GM21619 (cell line): ENCODE results near the gene ISG15.
"Not testable (repeated sequence)": the region's sequence is repeated elsewhere in the genome, so short reads cannot be mapped to it uniquely, and the experiment has no call there.

Experiments
- ATAC-seq: cut with Tn5 transposase; IDR thresholded peaks from one replicate; pipeline ENCODE4 v1.9.1; 2021; ENCODE audit not compliant: unreplicated experiment

ISG15 gene

DNA sequence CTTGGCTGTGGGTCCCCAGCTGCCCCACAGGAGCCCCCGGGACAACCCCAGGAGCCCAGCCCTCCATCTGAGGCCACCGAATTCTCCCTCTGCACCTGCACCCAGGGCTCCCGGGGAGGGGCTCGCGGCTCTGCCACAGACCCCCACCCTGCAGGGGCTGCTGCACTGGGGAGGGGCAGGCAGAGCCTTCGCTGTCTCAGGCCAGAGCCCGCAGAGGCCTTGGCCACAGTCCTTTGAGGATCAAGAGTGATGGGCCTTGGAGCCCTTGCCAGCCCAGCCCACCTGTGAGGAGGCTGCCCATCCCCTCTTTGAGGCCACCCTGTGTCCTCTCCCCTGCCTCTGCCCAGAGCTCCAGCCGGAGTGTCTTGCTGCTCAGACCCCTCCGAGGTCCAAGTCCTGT, 37.9 kb upstream of the ISG15 start:
- ATAC-seq, result no peak

DNA sequence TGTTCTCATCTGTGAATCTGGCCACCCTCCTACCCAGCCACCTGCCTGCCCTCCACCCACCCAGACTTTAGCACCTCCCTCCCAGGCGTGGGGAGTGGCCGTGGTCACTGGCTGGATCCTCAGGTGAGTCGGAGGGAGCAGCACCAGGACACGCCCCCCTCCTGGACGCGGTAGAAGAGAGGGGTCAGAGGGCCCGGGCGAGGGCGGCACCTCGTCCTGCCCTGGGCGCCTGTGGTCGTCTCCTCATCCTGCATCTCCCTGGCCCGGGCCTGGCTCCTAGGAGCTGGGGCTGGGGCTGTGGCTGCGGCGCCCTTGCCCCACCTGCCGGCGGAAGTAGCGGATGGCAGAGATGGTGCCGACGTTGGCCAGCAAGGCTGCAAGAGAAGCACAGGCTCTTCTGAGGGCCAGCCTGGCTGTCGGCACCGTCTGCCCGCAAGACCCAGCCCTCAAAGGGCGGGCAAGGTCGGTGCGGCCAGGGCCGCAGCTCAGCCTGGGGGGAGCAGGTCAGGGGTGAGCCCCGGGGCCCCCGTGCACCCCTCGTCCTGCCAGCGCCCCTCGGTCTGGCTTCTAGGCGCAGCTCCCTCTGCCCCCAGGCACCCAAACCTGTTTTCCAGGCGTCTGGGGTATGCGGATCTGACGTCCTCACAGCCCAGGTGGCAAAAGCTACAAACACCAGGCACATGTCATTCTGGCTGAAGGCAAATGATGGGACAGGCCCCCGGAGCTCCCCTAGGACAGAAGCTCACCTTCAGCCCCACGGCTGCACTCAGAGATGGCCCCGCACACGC, 37.2 kb upstream of the ISG15 start:
- ATAC-seq, result peak; percentile 56

DNA sequence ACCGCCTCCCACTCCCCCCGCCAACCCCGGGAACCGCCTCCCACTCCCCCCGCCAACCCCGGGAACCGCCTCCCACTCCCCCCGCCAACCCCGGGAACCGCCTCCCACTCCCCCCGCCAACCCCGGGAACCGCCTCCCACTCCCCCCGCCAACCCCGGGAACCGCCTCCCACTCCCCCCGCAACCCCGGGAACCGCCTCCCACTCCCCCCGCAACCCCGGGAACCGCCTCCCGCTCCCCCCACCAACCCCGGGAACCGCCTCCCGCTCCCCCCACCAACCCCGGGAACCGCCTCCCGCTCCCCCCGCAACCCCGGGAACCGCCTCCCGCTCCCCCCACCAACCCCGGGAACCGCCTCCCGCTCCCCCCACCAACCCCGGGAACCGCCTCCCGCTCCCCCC, 36.5 kb upstream of the ISG15 start:
- ATAC-seq, result not testable (repeated sequence)

DNA sequence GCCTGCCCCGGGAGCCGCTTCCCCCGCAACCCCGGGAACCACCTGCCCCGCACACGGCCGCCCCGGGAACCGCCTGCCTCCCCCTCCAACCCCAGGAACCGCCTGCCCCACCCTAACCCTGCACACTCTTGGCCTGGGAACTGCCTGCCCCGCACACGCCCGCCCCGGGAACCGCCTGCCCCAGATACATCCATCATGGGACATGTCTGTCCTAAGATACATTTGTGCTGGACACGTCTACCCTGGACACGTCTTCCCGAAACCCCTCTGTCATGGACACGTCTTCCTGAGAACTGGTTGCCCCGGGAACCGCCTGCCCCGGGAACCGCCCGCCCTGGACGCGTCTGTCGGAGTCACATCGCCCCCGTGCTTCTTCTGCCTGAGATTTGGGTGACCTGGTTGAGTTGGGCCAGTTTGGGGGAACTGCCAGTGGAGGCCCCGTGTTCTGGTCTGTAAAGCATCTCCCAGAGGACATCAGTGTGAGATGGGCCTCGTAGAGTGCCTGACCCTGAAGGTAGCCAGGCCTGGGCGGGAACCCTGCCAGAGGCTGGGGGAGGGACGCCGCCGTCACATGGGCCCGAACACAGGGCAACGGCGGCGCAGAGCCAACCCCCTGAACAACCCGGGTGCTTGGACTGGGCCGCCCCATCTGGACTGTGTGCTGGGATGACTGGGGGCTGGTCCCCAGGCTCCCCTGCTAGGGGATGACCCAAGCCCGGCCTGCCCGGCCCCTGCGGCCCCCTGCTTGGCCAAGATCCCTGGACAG, 35.0 kb upstream of the ISG15 start:
- ATAC-seq, result no peak

DNA sequence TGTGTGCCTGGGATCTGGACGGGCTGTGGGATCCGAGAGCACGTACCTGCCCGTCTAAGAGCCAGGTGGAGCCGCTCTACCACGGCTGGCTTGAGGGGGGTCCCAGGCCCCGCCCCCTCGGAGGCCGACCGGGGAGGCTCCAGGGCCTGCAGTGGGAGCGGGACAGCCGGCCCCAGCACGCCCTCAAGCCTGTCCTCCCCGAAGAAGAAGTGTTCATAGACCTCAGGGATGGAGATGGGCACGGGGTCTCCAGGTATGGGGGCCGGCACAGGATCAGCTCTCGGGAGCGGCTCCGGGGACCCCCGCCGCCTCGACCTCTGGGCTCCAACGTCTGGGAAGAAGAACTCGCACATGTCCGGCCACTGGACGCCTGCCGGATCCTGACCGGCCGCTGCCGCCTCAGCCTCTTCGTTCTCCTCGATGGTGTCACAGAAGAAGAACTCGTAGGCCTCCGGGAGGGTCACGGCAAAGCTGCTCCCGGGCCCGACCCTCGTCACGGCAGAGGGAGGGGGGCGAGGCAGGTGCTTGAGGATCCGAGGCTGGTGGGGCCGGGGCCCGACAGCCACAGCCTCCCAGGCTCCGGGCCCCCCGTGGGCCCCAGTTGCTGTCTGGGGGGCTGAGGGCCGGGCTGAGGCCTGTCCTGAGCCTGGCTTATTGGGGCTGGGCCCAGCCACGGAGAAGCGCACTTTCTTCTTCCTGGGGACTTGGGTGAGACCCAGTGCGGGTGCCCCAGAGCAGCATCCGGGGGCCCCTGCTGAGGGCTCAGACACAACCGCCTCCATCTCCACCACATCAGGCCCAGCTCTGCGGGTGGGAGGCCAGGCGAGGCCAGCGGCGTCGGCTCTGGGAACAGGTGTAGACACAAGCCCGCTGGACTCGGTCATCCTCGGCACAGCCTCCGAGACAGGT, 34.2 kb upstream of the ISG15 start:
- no peak for ATAC-seq

DNA sequence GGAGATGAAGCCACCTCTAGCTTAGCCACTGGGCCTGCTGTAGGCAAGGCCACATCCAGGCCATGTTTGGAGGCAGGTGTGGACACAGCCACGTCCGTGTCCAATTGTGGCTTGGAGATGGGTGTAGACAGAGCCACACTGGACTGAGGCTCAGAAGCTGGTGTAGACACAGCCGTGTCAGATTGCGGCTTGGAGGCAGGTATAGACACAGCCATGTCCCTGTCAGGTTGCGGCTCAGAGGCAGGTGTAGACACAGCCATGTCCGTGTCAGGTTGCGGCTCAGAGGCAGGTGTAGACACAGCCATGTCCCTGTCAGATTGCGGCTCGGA, 33.6 kb upstream of the ISG15 start:
- no peak for ATAC-seq

DNA sequence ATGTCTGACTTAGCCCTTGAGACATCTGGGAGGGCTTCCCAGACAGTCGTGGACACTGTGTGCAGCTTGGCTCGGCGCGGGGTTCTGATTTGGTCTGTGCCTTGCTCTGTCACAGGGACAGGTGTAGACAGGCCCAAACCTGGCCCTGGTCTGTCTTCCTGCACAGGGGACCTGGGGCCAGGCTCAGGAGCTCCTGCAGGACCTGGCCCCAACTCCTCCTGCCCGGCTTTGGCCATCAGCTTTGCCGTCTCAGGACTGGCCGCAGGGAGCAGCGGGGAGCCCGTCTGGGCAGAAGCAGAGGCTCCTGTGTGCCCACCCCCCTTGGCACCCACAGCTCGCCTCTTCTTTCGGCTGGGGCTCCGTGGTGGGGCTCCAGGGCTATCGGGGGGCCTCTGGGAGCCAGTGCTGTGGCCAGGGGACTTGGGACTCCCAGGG, 33.1 kb upstream of the ISG15 start:
- ATAC-seq, result no peak

DNA sequence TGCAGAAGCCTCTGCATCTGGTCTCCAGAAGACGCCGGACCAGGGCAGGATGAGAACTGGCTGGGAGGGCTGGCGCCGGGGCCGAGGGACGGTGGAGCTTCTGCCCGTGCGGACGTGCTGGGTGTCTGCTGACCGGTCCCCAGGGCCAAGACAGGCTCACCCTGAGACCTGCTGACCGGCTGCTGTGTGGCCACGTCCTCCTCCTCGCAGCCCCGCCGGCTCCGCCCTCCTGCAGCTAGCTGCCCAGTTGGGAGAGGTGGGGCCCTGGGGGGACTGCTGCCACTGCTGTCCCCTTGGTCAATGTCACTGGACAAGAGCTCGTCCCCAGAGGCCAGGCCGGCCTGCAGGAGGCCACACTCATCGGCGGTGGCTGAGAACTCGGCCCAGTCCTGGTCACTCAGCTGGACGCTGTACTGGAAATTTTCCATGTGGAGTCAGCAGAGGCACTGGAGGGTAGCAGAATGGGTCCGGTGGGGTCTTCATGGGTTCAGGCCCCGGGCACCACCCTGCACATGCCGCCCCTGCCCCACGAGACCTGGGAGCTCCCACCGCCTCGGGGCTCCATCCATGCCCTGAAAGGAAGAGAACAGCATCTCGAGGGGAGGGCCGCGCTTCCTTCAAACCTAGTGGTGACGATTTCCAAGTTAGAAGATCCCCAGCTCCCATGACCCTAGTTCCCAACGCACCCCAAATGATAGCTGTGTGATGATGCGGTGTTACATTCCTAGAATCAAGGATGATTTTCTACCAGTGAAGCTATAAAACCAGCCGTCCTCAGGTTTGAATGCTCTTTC, 32.5 kb upstream of the ISG15 start:
- no peak for ATAC-seq

DNA sequence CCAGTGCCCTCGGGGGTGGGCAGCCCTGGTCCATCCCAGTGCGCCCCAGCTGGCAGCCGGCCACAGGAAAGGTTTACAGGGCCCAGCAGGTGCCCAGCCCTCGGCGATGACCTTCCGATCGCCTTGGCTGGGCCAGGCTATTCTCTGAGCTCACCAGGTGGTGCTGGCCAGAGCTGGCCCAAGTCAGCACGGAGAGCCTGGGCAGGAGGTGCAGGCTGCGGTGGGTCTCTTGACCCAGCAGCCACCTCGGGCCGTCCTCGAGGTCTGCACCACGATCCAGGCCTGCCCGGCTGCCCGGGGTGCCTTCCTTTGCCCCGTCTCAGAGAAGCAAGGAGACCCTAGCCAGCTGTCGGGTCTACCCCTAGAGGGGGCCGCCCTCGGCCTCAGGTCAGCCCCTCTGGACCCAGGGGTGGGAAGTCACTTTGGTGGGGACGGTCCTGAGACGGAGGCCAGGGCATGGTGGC, 31.8 kb upstream of the ISG15 start:
- ATAC-seq, result no peak

DNA sequence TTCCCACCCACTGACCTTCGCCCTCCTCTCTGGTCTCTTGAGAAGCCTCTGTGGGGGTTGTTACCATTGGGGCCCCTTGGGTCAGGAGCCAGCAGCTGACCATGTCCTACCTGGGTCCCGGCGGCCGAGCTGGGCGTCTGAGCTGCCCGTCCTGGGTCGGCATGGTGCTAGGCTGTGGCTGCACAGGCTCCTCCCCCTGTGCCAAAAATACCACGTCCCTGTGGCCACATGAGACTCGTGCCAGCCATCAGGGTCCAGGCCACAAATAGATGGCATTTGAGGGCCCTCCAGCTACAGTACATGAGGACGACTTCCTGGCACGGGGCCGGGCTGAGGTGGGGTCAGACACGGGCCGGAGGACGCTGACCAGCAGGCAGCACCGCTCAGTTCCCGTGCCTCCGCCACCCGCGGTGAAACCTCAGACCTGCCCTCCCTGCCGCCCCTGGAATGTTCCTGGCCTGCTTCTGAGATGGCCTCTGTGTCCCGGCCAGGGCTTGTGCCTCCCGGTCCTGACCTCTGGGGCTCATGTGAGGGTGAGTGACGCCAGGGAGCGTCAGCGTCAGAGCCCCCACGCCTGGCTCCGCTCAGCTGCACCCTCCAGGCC, 31.2 kb upstream of the ISG15 start, which contains the start of gene PERM1:
PERM1 (minus strand) TSS at position 139 of the 604 bp plus-strand sequence. CDS start 1,064 bp downstream, outside the sequence.
- ATAC-seq, result no peak

DNA sequence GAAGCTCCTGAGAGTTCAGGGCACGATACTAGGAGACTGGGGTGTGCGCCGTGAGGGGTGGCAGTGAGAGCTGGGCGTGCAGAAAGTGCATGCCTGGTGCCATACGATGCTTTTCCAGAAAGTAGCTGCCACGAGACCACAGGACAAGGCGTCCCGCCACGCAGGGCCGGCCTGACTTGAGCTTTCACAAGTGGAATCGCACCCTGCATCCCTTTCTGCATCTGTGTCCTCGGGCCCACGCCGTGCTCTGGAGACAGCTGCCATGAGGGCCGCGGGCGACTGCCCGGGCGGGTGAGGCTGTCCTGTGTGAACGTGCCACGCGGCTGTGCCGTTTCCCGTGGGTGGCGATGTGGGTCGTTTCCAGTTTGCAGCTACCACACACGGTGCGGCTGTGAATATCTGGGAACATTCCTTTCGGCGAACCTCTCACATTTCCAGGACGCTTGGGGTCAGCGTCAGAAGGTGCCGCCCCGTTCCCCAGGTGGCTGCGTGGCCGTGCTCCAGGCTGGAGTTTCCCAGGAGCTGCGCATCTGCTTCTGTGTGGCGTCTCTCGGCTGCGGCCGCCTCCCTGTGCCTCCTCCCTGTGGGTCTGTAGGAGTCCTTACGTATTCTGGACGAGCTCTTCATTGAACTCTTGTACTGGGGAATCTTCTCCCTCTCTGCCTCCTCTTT, 30.4 kb upstream of the ISG15 start:
- no peak for ATAC-seq

DNA sequence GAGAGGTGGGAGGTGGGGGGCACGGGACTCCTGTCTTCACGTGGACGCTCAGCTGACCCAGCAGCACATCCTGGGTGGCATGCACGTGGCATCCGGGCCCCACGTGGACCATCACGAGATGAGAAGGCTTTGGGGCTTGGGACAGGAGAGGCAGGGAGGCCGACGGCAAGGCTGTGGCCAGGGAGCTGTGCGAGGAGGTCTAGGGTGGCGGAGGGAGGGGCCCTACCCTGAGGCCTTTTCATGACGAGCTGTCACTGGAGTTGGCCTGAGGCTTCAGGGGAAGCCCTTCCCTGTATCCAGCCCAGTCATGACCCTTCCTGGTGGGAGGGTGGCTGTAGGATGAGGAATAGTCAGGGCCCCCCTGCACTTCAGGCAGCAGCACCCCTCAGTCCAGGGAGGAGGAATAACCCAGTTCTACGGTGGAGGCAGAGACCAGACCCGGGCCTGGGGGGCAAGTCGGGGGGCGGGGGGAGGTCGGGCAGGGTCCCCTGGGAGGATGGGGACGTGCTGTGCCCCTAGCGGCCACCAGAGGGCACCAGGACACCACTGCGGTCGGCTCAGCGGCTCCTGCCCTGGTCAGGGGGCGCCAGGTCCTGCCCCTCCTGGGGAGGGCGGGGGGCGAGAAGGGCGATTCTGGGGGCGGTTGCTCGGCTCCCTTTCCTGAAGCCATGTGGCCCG, 29.4 kb upstream of the ISG15 start:
- no peak for ATAC-seq

DNA sequence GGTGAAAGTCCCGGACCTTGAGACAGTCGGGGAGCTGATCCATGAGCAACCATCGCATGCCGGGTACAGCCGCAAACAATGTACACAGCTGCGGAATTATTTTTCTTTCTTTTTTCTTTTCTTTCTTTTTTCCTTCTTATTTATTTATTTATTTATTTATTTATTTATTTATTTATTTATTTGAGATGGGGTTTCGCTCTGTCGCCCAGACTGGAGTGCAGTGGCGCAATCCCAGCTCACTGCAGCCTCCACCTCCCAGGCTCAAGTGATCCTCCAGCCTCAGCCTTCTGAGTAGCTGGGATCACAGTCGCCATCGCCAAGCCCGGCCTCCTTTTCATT, 28.9 kb upstream of the ISG15 start:
- no peak for ATAC-seq

DNA sequence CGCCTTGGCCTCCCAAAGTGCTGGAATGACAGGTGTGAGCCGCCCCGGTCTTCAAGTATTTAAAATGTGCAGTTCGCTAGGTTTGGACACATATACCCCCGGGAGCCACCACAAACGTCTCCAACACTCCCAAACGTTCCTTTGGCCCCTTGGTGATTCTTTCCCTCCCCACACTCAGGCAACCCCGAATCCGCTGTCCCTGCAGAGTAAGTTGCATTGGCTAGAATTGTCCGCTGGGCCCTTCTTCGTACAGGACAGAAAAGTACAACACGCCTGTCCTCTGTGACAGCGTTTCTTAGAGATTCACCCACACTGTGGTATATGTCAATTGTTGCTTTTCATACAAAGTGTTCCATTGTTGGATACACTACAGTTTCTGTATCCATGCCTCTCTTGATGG, 28.2 kb upstream of the ISG15 start:
- ATAC-seq, result no peak

DNA sequence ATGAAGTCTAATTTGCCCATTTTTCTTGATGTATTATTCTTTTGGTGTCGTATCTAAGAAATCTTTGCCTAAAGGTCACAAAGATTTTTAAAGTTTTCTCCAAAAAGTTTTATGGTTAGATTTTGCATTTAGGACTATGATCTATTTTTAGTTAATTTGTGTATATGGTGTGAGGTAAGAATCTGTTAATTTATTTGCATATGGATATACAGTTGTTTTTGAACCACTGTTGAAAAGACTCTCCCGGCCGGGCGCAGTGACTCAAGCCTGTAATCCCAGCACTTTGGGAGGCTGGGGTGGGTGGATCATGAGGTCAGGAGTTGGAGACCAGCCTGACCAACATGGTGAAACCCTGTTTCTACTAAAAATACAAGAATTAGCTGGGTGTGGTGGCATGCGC, 25.2 kb upstream of the ISG15 start:
- ATAC-seq, result not testable (repeated sequence)

DNA sequence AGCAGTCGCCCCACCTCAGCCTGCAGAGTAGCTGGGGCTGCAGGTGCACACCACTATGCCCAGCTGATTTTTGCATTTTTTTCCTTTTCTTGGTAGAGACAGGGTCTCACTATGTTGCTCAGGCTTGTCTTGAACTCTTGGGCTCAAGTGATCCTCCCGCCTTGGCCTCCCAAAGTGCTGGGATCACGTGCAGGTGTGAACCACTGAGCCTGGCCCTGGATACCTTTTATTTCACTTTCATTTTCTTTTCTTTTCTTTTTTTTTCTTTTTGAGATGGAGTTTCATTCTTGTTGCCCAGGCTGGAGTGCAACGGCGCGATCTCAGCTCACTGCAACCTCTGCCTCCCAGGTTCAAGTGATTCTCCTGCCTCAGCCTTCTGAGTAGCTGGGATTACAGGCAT, 22.0 kb upstream of the ISG15 start:
- ATAC-seq, result not testable (repeated sequence)

DNA sequence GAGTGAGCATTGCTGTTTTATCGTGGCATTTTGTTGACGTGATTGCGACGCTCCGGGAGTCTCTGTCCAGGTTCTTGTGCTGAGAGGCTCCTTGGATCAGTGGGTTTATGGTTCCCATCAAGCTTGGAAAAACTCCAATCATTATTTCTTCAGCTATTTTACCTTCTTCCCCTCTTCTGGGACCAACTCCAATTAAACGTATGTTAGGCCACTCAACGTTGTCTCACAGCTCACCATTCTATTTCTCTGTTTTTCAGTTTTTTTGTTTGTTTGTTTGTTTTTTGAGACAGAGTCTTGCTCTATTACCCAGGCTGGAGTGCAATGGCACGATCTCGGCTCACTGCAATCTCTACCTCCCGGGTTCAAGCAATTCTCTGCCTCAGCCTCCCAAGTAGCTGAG, 21.4 kb upstream of the ISG15 start:
- ATAC-seq, result no peak

DNA sequence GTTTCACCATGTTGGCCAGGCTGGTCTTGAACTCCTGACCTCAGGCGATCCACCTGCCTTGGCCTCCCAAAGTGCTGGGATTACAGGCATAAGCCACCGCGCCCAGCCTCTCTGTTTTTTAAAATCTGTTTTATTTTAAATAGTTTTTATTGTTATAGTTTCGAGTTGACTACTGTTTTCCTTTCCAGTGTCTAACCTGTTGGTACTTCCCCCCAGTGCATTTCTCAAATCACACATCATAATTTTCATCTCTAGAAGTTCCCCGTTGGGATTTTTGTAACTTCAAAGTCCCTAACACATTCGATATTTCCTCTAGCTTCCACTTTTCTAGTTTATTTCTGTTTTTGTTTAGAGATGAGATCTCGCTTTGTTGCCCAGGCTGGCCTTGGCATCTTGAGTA, 20.9 kb upstream of the ISG15 start:
- ATAC-seq, result no peak

DNA sequence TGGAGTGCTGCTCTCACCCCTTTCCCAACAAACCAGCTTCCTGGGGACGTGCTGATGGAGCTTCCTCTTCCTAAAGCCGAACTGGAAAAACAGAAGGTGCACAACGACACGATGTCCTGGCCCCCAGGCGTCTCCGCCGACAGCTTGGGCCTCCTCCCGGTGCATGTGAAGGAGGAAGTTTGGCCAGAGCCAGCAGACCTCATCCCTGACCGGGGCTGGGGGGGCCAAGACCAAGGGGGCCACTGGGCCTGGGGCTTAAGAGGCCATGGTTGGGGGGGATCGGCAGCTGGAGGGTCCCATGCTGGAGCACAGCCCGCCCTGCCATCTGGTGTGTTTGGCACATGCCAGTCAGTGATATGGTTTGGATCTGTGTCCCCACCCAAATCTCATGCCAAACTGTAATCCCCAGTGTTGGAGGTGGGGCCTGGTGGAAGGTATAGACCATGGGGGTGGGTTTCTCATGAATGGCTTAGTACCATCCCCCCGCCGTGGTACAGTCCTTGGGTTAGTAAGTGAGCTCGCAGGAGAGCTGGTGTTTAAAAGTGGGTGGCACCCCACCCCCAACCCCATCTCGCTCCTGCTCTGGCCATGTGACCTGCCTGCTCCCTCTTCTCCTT, 19.8 kb upstream of the ISG15 start:
- no peak for ATAC-seq
